Measurements from ENCODE around the gene FLNB. TPM values are rescaled to one million over a fixed set of nuclear protein-coding genes. Genes with fewer than 3 reads are reported as not detected.
A peak's percentile ranks its signal among the peaks of the same experiment; 100 is the strongest.

Gene FLNB
- total RNA-seq, 2 experiments from 2014 or later: 39.7 to 42.1 TPM

- H3K9me3 Mint-ChIP-seq: peaks cover 2% of the 10 kb centered on the region
- H3K27me3 Mint-ChIP-seq: no peaks in the 10 kb centered on the region
- no peak for DNase-seq
- H3K4me3 Mint-ChIP-seq: no peak overlapping the region
- Histone ChIP-seq H3K4me3 (ENCODE audit: low read length) (no peak overlapping the region), H3K27ac (ENCODE audit: low read depth in 1 of 2, low read length in 2 of 2) (no peak overlapping the region), H3K9me3 (ENCODE audit: control insufficient read depth in 1 of 2, insufficient read depth in 1 of 2, low read length in 2 of 2) (peaks cover 0 to 5% of the 10 kb centered on the region in 2 experiments), H3K4me1 (ENCODE audit: insufficient read depth, low read length) (peaks cover 10% of the 10 kb centered on the region), H3K27me3 (ENCODE audit: control insufficient read depth in 1 of 2, insufficient read depth in 2 of 2, low read length in 2 of 2) (no peaks in the 10 kb centered on the region), H3K36me3 (ENCODE audit: insufficient read depth, low read length) (no peaks in the 10 kb centered on the region)
- H3K27ac Mint-ChIP-seq: no peak overlapping the region
- intact Hi-C loops (cut with DNase I, micrococcal nuclease): no loop called here
- ChIA-PET CTCF (no interaction called here), POLR2A (no interaction called here)
- ATAC-seq (ENCODE audit: poor library complexity): no peak
- TF ChIP-seq CTCF (IDR thresholded peaks at IDR 0.05): no peak
- H3K36me3 Mint-ChIP-seq (ENCODE audit: low read depth): no peaks in the 10 kb centered on the region
- peaks cover 18% of the 10 kb centered on the region for H3K4me1 Mint-ChIP-seq (ENCODE audit: low read depth)
These were observed 35.6 kb upstream of the FLNB start for GRCh38 chr3:57972531-57973111.

GRCh38 chr3:57973715-57974477, 34.3 kb upstream of the FLNB start:
- POLR2A ChIA-PET: no interaction called here
- Histone ChIP-seq H3K36me3 (ENCODE audit: insufficient read depth, low read length) (no peaks in the 10 kb centered on the region), H3K27me3 (ENCODE audit: control insufficient read depth in 1 of 2, insufficient read depth in 2 of 2, low read length in 2 of 2) (no peaks in the 10 kb centered on the region), H3K27ac (ENCODE audit: low read depth in 1 of 2, low read length in 2 of 2) (no peak overlapping the region), H3K9me3 (ENCODE audit: control insufficient read depth in 1 of 2, insufficient read depth in 1 of 2, low read length in 2 of 2) (no peaks in the 10 kb centered on the region), H3K4me3 (ENCODE audit: low read length) (no peak overlapping the region), H3K4me1 (ENCODE audit: insufficient read depth, low read length) (no peaks in the 10 kb centered on the region)
- CTCF ChIA-PET: no interaction called here
- Mint-ChIP-seq H3K9me3 (no peaks in the 10 kb centered on the region), H3K4me1 (ENCODE audit: low read depth) (peaks cover 9% of the 10 kb centered on the region), H3K27ac (no peak overlapping the region), H3K36me3 (ENCODE audit: low read depth) (no peaks in the 10 kb centered on the region), H3K4me3 (no peak overlapping the region), H3K27me3 (no peaks in the 10 kb centered on the region)
- intact Hi-C loops (cut with DNase I, micrococcal nuclease): no loop called here
- no peak for DNase-seq
- TF ChIP-seq CTCF (IDR thresholded peaks at IDR 0.05): no peak
- ATAC-seq (ENCODE audit: poor library complexity): no peak

GRCh38 chr3:57974796-57975388, 33.3 kb upstream of the FLNB start:
- Mint-ChIP-seq H3K27ac (no peak overlapping the region), H3K9me3 (no peaks in the 10 kb centered on the region), H3K27me3 (no peaks in the 10 kb centered on the region), H3K4me3 (no peak overlapping the region), H3K36me3 (ENCODE audit: low read depth) (no peaks in the 10 kb centered on the region), H3K4me1 (ENCODE audit: low read depth) (peaks cover 9% of the 10 kb centered on the region)
- Histone ChIP-seq H3K4me1 (ENCODE audit: insufficient read depth, low read length) (no peaks in the 10 kb centered on the region), H3K9me3 (ENCODE audit: control insufficient read depth in 1 of 2, insufficient read depth in 1 of 2, low read length in 2 of 2) (no peaks in the 10 kb centered on the region), H3K36me3 (ENCODE audit: insufficient read depth, low read length) (no peaks in the 10 kb centered on the region), H3K4me3 (ENCODE audit: low read length) (no peak overlapping the region), H3K27ac (ENCODE audit: low read depth in 1 of 2, low read length in 2 of 2) (no peak overlapping the region), H3K27me3 (ENCODE audit: control insufficient read depth in 1 of 2, insufficient read depth in 2 of 2, low read length in 2 of 2) (no peaks in the 10 kb centered on the region)
- TF ChIP-seq CTCF (IDR thresholded peaks at IDR 0.05): no peak
- POLR2A ChIA-PET: interaction anchor here (0.6 kb wide), 1 partner anchor 739 kb away, joined by 3 read pairs; no protein-coding TSS in a partner anchor
- CTCF ChIA-PET: no interaction called here
- ATAC-seq (ENCODE audit: poor library complexity) (no peak), DNase-seq (peak in 2 of 14 experiments; percentile 25 to 39)
- intact Hi-C loops (cut with DNase I, micrococcal nuclease): no loop called here
